ENCODE data around the gene CAMTA1.

DNA sequence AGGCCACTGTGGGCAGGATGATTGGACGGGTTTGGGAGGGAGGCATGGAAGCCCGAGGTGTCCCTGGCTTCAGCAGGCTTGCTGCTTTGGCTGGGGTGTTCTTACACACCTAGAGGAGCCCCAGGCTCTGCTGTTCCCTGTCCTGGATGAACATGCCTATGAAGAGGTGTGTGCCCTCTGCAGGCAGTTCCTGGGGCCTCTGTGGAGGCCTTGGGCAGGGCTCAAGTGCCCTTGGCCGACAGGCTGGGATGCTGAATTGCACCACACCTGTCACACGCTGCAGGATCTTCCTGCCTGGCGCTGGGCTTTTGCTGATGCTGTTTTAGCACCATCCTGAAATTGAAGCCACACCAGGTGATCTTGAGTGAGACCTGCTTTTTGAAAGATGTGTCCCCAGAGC is 570.8 kb downstream of the CAMTA1 start:
- TF ChIP-seq, protein P1, sequence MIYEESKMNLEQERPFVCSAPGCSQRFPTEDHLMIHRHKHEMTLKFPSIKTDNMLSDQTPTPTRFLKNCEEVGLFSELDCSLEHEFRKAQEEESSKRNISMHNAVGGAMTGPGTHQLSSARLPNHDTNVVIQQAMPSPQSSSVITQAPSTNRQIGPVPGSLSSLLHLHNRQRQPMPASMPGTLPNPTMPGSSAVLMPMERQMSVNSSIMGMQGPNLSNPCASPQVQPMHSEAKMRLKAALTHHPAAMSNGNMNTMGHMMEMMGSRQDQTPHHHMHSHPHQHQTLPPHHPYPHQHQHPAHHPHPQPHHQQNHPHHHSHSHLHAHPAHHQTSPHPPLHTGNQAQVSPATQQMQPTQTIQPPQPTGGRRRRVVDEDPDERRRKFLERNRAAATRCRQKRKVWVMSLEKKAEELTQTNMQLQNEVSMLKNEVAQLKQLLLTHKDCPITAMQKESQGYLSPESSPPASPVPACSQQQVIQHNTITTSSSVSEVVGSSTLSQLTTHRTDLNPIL (CRISPR knock-in tag; IDR thresholded peaks at IDR 0.05; ENCODE audit: low read depth): no peak
- TF ChIP-seq ZFP30 (CRISPR knock-in tag; IDR thresholded peaks at IDR 0.05): no peak
- TF ChIP-seq ZNF565 (CRISPR knock-in tag; conservative IDR thresholded peaks at IDR 0.05; ENCODE audit: low read depth): no peak
- no peak for TF ChIP-seq OSR1 (CRISPR knock-in tag; IDR thresholded peaks at IDR 0.05)
- TF ChIP-seq, protein P2, sequence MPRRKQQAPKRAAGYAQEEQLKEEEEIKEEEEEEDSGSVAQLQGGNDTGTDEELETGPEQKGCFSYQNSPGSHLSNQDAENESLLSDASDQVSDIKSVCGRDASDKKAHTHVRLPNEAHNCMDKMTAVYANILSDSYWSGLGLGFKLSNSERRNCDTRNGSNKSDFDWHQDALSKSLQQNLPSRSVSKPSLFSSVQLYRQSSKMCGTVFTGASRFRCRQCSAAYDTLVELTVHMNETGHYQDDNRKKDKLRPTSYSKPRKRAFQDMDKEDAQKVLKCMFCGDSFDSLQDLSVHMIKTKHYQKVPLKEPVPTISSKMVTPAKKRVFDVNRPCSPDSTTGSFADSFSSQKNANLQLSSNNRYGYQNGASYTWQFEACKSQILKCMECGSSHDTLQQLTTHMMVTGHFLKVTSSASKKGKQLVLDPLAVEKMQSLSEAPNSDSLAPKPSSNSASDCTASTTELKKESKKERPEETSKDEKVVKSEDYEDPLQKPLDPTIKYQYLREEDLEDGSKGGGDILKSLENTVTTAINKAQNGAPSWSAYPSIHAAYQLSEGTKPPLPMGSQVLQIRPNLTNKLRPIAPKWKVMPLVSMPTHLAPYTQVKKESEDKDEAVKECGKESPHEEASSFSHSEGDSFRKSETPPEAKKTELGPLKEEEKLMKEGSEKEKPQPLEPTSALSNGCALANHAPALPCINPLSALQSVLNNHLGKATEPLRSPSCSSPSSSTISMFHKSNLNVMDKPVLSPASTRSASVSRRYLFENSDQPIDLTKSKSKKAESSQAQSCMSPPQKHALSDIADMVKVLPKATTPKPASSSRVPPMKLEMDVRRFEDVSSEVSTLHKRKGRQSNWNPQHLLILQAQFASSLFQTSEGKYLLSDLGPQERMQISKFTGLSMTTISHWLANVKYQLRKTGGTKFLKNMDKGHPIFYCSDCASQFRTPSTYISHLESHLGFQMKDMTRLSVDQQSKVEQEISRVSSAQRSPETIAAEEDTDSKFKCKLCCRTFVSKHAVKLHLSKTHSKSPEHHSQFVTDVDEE (CRISPR knock-in tag; IDR thresholded peaks at IDR 0.05): no peak
- no peak for TF ChIP-seq CSDC2 (CRISPR knock-in tag; IDR thresholded peaks at IDR 0.05)
- TF ChIP-seq ARNTL (CRISPR knock-in tag; IDR thresholded peaks at IDR 0.05; ENCODE audit: borderline replicate concordance, low read depth): no peak
- TF ChIP-seq ZNF8 (CRISPR knock-in tag; IDR thresholded peaks at IDR 0.05): no peak
